ENCODE results near the gene MYO7A.

- TF ChIP-seq POLR2A (IDR thresholded peaks at IDR 0.05; ENCODE audit: low read length), result no peak
- no peak for TF ChIP-seq GATA1 (IDR thresholded peaks at IDR 0.05; ENCODE audit: low read depth, low read length)
Observed at GRCh38 chr11:77106321-77106720, 21.7 kb upstream of the MYO7A start.

Measured in erythroblast (primary cell).